Measurements from ENCODE around the gene UBL5. TPM values are rescaled to one million over a fixed set of nuclear protein-coding genes. Genes with fewer than 3 reads are reported as not detected.
A peak's percentile ranks its signal among the peaks of the same experiment; 100 is the strongest.

The UBL5 gene
- total and polyA plus RNA-seq, 10 of the 15 experiments (the other 5 are each of a cell fraction or from before 2014, with no cell fraction given), result 297 to 897 (median 711) TPM

DNA sequence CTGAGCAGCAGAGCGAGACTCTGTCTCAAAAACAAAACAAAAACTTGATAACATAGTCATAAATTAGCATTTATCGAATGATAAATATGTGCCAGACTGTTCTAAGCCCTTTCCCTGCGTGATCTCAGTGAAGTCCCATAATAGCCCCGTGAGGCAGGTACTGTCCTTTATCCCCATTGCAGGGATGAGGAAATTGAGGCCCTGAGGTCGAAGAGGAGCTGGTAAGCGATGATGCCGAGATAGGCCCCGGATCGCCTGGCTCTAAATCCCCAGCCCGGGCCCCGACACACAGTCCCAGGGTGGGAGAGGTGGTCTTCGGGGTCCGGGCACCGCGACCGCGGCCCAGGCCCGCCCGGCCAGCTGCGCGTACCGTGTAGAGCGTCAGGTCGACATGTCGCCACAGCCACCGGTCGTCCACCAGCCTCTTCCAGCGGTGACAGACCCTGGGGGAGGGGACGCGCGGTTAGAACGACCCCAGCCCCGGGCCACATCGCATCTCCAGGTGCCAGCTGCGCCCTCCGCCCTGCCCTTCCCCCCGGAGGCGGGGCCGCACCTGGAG lies 9.5 kb upstream of the UBL5 start:
- in situ Hi-C loops (cut with MboI), result no loop called here
- Histone ChIP-seq H3K79me2 (ENCODE audit: control insufficient read depth, insufficient read depth, low read length) (peaks cover 20% of the 10 kb centered on the region), H3K4me1 (ENCODE audit: control insufficient read depth, insufficient read depth, low read length) (peaks cover 3% of the 10 kb centered on the region), H3K9ac (ENCODE audit: control insufficient read depth, insufficient read depth, low read length) (peak overlapping the region; percentile 95), H3K27me3 (replicated peaks in 1 of 2; ENCODE audit: control insufficient read depth in 2 of 2, insufficient read depth in 2 of 2, low read length in 1 of 2) (no peaks in the 10 kb centered on the region), H2AFZ (ENCODE audit: control insufficient read depth, low read depth, low read length) (peak overlapping the region; percentile 95), H4K20me1 (ENCODE audit: control insufficient read depth, insufficient read depth) (no peaks in the 10 kb centered on the region), H3K27ac (ENCODE audit: control insufficient read depth, insufficient read depth) (peak overlapping the region; percentile 98), H3K4me3 (peak overlapping the region; percentile 97), H3K4me2 (ENCODE audit: control insufficient read depth, insufficient read depth) (peak overlapping the region; percentile 53), H3K36me3 (ENCODE audit: control insufficient read depth in 2 of 2, insufficient read depth in 2 of 2, low read length in 1 of 2) (peaks cover 0 to 6% of the 10 kb centered on the region in 2 experiments; a peak in 1 of 4 replicates), H3K9me3 (replicated peaks; ENCODE audit: control insufficient read depth, insufficient read depth, low read length) (peaks cover 9% of the 10 kb centered on the region)
- DNase-seq (ENCODE audit: low read depth, low spot score), result no peak
- ChIA-PET CTCF (interaction anchor here (1.3 kb wide), 1 partner anchor 12 kb away, joined by 3 read pairs; no protein-coding TSS in a partner anchor), POLR2A (interaction anchor here (1.2 kb wide), 1 partner anchor 9 kb away, joined by 5 read pairs; no protein-coding TSS in a partner anchor), RAD21 (ENCODE audit: unreplicated experiment) (interaction anchor here (0.7 to 0.9 kb wide), 2 partner anchors 50 to 763 kb away, joined by 3 to 5 read pairs; partner anchors contain the start of gene ZNF846), SMC1A (ENCODE audit: uncharacterized antibody, unreplicated experiment) (interaction anchor here (0.6 kb wide), 1 partner anchor 684 kb away, joined by 3 read pairs; no protein-coding TSS in a partner anchor)
- no peak for ATAC-seq
- no peak for FAIRE-seq
- no peak for TF ChIP-seq FOXM1 (IDR thresholded peaks at IDR 0.05; ENCODE audit: low read depth, low read length)
- TF ChIP-seq IRF5 (IDR thresholded peaks at IDR 0.05; ENCODE audit: borderline replicate concordance), result no peak
- no peak for TF ChIP-seq MYB (IDR thresholded peaks at IDR 0.05; ENCODE audit: borderline replicate concordance, low read depth, low read length)
- peak; percentile 72; the same call in 1 of the 2 replicates for TF ChIP-seq DPF2 (IDR thresholded peaks at IDR 0.05)
- TF ChIP-seq CREM (IDR thresholded peaks at IDR 0.05; ENCODE audit: low read depth), result no peak
- TF ChIP-seq ZNF384 (IDR thresholded peaks at IDR 0.05; ENCODE audit: borderline replicate concordance, low read depth, low read length), result no peak
- no peak for TF ChIP-seq YBX1 (IDR thresholded peaks at IDR 0.05)
- TF ChIP-seq, protein P1, sequence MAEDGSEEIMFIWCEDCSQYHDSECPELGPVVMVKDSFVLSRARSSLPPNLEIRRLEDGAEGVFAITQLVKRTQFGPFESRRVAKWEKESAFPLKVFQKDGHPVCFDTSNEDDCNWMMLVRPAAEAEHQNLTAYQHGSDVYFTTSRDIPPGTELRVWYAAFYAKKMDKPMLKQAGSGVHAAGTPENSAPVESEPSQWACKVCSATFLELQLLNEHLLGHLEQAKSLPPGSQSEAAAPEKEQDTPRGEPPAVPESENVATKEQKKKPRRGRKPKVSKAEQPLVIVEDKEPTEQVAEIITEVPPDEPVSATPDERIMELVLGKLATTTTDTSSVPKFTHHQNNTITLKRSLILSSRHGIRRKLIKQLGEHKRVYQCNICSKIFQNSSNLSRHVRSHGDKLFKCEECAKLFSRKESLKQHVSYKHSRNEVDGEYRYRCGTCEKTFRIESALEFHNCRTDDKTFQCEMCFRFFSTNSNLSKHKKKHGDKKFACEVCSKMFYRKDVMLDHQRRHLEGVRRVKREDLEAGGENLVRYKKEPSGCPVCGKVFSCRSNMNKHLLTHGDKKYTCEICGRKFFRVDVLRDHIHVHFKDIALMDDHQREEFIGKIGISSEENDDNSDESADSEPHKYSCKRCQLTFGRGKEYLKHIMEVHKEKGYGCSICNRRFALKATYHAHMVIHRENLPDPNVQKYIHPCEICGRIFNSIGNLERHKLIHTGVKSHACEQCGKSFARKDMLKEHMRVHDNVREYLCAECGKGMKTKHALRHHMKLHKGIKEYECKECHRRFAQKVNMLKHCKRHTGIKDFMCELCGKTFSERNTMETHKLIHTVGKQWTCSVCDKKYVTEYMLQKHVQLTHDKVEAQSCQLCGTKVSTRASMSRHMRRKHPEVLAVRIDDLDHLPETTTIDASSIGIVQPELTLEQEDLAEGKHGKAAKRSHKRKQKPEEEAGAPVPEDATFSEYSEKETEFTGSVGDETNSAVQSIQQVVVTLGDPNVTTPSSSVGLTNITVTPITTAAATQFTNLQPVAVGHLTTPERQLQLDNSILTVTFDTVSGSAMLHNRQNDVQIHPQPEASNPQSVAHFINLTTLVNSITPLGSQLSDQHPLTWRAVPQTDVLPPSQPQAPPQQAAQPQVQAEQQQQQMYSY (CRISPR knock-in tag; IDR thresholded peaks at IDR 0.05), result no peak
- 3% methylated on average over 27 of the region's 39 CpGs for WGBS (ENCODE audit: insufficient coverage, insufficient replicate concordance, low lambda C conversion rate, missing lambda C conversion rate)
- BruUV-seq (replicated peaks), result no TSS peak
- intact Hi-C loops (cut with micrococcal nuclease; ENCODE audit: unreplicated experiment), result no loop called here

All from GM12878 (cell line).